GM12878 (cell line): ENCODE data around the gene FLRT1. TPM values are rescaled to one million over a fixed set of nuclear protein-coding genes. Genes with fewer than 3 reads are reported as not detected.

Source experiments
- ATAC-seq: fragments of 200-7000 bp; cut with Tn5 transposase; 3 replicates; pipeline ENCODE4 v1.9.1; 2020; ENCODE audit warnings: mild to moderate bottlenecking, moderate library complexity
- BruUV-seq: library from RNA; stranded (reverse); fragments of 400-500 nt; replicated peaks from 2 replicates; lab custom pipeline; 2021; lab: Mats Ljungman, UMichigan
- CTCF ChIA-PET: fragments of 300-600 bp; sonication (Branson Sonifier 250); formaldehyde crosslinking; extraction: SDS; loops from one replicate; lab custom pipeline; 2021; ENCODE audit warnings: inconsistent platforms; lab: Yijun Ruan, JAX
- POLR2A ChIA-PET: fragments of 350-600 bp; formaldehyde crosslinking; extraction: SDS; loops from one replicate; lab custom pipeline; 2021; ENCODE audit warnings: inconsistent platforms; lab: Charles Lee
- RAD21 ChIA-PET: fragments of 300-600 bp; sonication (Branson Sonifier 250); formaldehyde crosslinking; loops from one replicate; lab custom pipeline; 2023; ENCODE audit warnings: antibody characterized with exemption; ENCODE audit not compliant: unreplicated experiment; lab: Charles Lee
- SMC1A ChIA-PET: fragments of 300-600 bp; sonication (Branson Sonifier 250); formaldehyde crosslinking; loops from one replicate; lab custom pipeline; 2023; ENCODE audit not compliant: unreplicated experiment, uncharacterized antibody; lab: Charles Lee
- DNase-seq: peaks from one replicate; pipeline ENCODE4 v3.0.0-alpha.2; 2011; ENCODE audit warnings: low read depth, low spot score
- FAIRE-seq: peaks from 3 replicates; lab custom pipeline; 2011; peaks lifted over from hg19 to GRCh38; lab: Jason Lieb, UNC
- H2AFZ ChIP-seq: 2 replicates; pipeline ENCODE4 v1.6.0; 2011; ENCODE audit warnings: low read depth, low read length, control low read depth; ENCODE audit not compliant: control insufficient read depth
- H3K27ac ChIP-seq: 2 replicates; pipeline ENCODE4 v1.5.1; 2011; ENCODE audit warnings: control low read depth; ENCODE audit not compliant: control insufficient read depth, insufficient read depth
- H3K27me3 ChIP-seq, 2 experiments: replicated peaks in 1 of 2; 2 replicates each; pipeline versions ENCODE4 v1.6.0 to v1.6.1; 2011; ENCODE audit warnings: low read length in 1 of 2; ENCODE audit not compliant: control insufficient read depth in 2 of 2, insufficient read depth in 2 of 2
- H3K36me3 ChIP-seq, 2 experiments: 2 replicates each; pipeline ENCODE4 v1.5.1; 2011; ENCODE audit warnings: low read length in 1 of 2; ENCODE audit not compliant: control insufficient read depth in 2 of 2, insufficient read depth in 2 of 2
- H3K4me1 ChIP-seq: 2 replicates; pipeline ENCODE4 v1.6.1; 2011; ENCODE audit warnings: mild to moderate bottlenecking, low read length, moderate library complexity, mixed read lengths; ENCODE audit not compliant: control insufficient read depth, insufficient read depth
- H3K4me2 ChIP-seq: 2 replicates; pipeline ENCODE4 v1.6.0; 2011; ENCODE audit warnings: control low read depth; ENCODE audit not compliant: control insufficient read depth, insufficient read depth
- H3K4me3 ChIP-seq: fragments of 200-600 bp; sonication (generic); 2 replicates; pipeline ENCODE4 v1.5.1; 2016
- H3K79me2 ChIP-seq: 2 replicates; pipeline ENCODE4 v1.6.0; 2011; ENCODE audit warnings: low read length; ENCODE audit not compliant: control insufficient read depth, insufficient read depth
- H3K9ac ChIP-seq: 2 replicates; pipeline ENCODE4 v1.8.0; 2011; ENCODE audit warnings: low read length, control low read depth, mixed read lengths; ENCODE audit not compliant: control insufficient read depth, insufficient read depth
- H3K9me3 ChIP-seq: replicated peaks from 3 replicates; pipeline ENCODE4 v1.5.1; 2011; ENCODE audit warnings: mild to moderate bottlenecking, low read length; ENCODE audit not compliant: control insufficient read depth, insufficient read depth
- H4K20me1 ChIP-seq: 2 replicates; pipeline ENCODE4 v1.6.0; 2011; ENCODE audit not compliant: control insufficient read depth, insufficient read depth
- IRF5 ChIP-seq: fragments of 450-650 bp; IDR thresholded peaks from 2 replicates; pipeline ENCODE4 v1.6.1; 2017; ENCODE audit warnings: borderline replicate concordance
- MLLT1 ChIP-seq: fragments of 450-650 bp; IDR thresholded peaks from 2 replicates; pipeline ENCODE4 v1.6.1; 2016; ENCODE audit warnings: mild to moderate bottlenecking
- NR2F1 ChIP-seq: fragments of 450-650 bp; conservative IDR thresholded peaks from 2 replicates; pipeline ENCODE4 v1.6.1; 2017; ENCODE audit warnings: mild to moderate bottlenecking
- PAX8 ChIP-seq: fragments of 450-650 bp; IDR thresholded peaks from 2 replicates; pipeline ENCODE4 v1.6.1; 2017; ENCODE audit warnings: mild to moderate bottlenecking, moderate library complexity
- REST ChIP-seq: IDR thresholded peaks from 2 replicates; pipeline ENCODE4 v1.6.1; 2012; ENCODE audit warnings: mild to moderate bottlenecking, low read depth, low read length
- TBL1XR1 ChIP-seq: IDR thresholded peaks from 2 replicates; pipeline ENCODE4 v1.6.1; 2012; ENCODE audit warnings: low read depth, low read length, improper control_type of control experiment
- WGBS: methylation state at CpG from one replicate; pipeline ENCODE4 v1.1.6; 2016; ENCODE audit warnings: low lambda C conversion rate; ENCODE audit not compliant: insufficient replicate concordance, insufficient coverage; ENCODE audit errors: missing lambda C conversion rate; 5-methylcytosine and 5-hydroxymethylcytosine counted together
- in situ Hi-C: fragments of 300-500 bp; cut with MboI; formaldehyde crosslinking; loops from 9 replicates; pipeline ENCODE4 v1.14.3; 2018; ENCODE audit warnings: mixed read lengths
- intact Hi-C: fragments of 100-400 bp; cut with micrococcal nuclease; formaldehyde crosslinking; loops from one replicate; pipeline ENCODE4 v1.14.2; 2022; ENCODE audit not compliant: unreplicated experiment
- polyA plus RNA-seq, 11 experiments: library from polyadenylated mRNA; depleted of rRNA in 4 of 11; unstranded in 6 of 11; stranded (reverse) in 5 of 11; fragments of >200 nt; fragmentation: Nextera tagmentation in 4 of 11; fragmentation: Illumina TruSeq in 1 of 11; extraction: Ambion mirVana in 4 of 11; extraction: Trizol in 1 of 11; gene quantifications; 1 replicate in 1 of 11; 2 replicates in 10 of 11; pipeline versions ENCODE4 v1.2.1 to v1.2.3, GENCODE V29; 2011 to 2016; ENCODE audit warnings: inconsistent platforms in 2 of 11, missing spikeins in 2 of 11, low read depth in 1 of 11
- total RNA-seq, 4 experiments: library from RNA; depleted of rRNA in 3 of 4; stranded (reverse); fragments of >200 nt in 3 of 4; fragmentation: Illumina TruSeq in 1 of 4; extraction: Trizol in 1 of 4; gene quantifications; 2 replicates each; pipeline versions ENCODE4 v1.2.1 to v1.2.3, GENCODE V29; 2013 to 2021

Gene FLRT1
- total and polyA plus RNA-seq, 10 of the 15 experiments (the other 5 are each of a cell fraction or from before 2014, with no cell fraction given) = 0.10 to 0.12 TPM; not detected in 8

DNA sequence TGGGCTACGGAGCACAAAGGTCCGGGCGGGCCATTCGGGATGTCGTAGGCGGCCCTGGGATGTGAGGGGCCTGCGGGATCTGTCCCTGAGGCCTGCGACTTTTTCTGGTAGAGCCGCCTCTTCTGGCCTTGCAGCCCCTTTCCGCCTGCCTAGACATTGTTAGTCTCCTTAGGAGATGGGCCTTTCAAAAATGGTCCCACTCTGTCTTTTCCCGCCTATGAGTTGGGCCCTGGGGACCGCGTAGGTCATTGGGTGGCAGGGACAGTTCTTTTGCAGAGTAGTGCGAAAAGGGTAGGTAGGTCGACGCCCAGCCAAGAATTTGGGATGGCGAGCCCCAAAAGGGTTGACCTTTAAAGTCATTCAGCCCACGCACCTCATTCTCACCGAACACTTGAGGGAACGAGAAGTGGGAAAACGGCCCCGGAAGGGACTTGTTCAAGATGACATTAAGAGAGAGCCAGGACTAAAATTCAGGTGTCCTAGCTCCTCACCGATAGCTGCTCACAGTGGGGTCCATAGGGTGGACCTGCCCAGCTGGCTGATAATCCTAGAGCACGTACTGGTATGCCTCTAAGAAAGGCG is 48.7 kb upstream of the FLRT1 start:
- no peak for ATAC-seq
- peak overlapping the region; percentile 68 for H3K27ac ChIP-seq
- TF ChIP-seq TBL1XR1 (no peak), NR2F1 (0 out of 2 replicates have a peak, but pooled peaks have one; percentile 1), MLLT1 (peak; percentile 54), PAX8 (no peak)
- peak overlapping the region; percentile 80 for H3K9ac ChIP-seq
- peaks cover 36% of the 10 kb centered on the region for H3K79me2 ChIP-seq
- H3K4me1 ChIP-seq = peaks cover 18% of the 10 kb centered on the region
- no peaks in the 10 kb centered on the region for H3K27me3 ChIP-seq
- in situ Hi-C loops (no loop called here), intact Hi-C loops (no loop called here)
- DNase-seq = no peak
- peaks cover 5% of the 10 kb centered on the region; the same call in 1 of the 2 replicates for H4K20me1 ChIP-seq
- peak overlapping the region; percentile 93 for H3K4me2 ChIP-seq
- no peak overlapping the region; the same call in 1 of the 2 replicates for H2AFZ ChIP-seq
- TSS peak; percentile 83 for BruUV-seq
- CTCF ChIA-PET = interaction anchor here (0.8 kb wide), 1 partner anchor 220 kb away, joined by 3 read pairs; no protein-coding TSS in a partner anchor
- POLR2A ChIA-PET = no interaction called here
- SMC1A ChIA-PET = no interaction called here
- whole genome bisulfite sequencing = 46% methylated on average over 25 of the region's 25 CpGs
- peaks cover 9 to 17% of the 10 kb centered on the region in 2 experiments; a peak in 3 of 4 replicates for H3K36me3 ChIP-seq
- RAD21 ChIA-PET = no interaction called here
- H3K4me3 ChIP-seq = peak overlapping the region; percentile 88
- FAIRE-seq = no peak
- no peaks in the 10 kb centered on the region for H3K9me3 ChIP-seq

- DNase-seq (no peak), ATAC-seq (no peak), FAIRE-seq (no peak)
- peaks cover 15% of the 10 kb centered on the region for H3K4me1 ChIP-seq
- peaks cover 5% of the 10 kb centered on the region; the same call in 1 of the 2 replicates for H4K20me1 ChIP-seq
- BruUV-seq = no TSS peak
- CTCF ChIA-PET = interaction anchor here (1.1 kb wide), 1 partner anchor 11 kb away, joined by 5 read pairs; no protein-coding TSS in a partner anchor
- no peak overlapping the region for H3K27ac ChIP-seq
- whole genome bisulfite sequencing = 93% methylated on average over 10 of the region's 10 CpGs
- SMC1A ChIA-PET = no interaction called here
- no peak for TF ChIP-seq IRF5
- TF ChIP-seq REST = peak; percentile 34; the same call in 1 of the 2 replicates
- H3K4me3 ChIP-seq = no peak overlapping the region
- no peak overlapping the region for H3K9ac ChIP-seq
- intact Hi-C loops (no loop called here), in situ Hi-C loops (no loop called here)
- H3K79me2 ChIP-seq = peaks cover 23% of the 10 kb centered on the region
- H3K27me3 ChIP-seq = no peaks in the 10 kb centered on the region
- peaks cover 15 to 19% of the 10 kb centered on the region in 2 experiments; a peak in 3 of 4 replicates for H3K36me3 ChIP-seq
- RAD21 ChIA-PET = no interaction called here
- H3K4me2 ChIP-seq = no peak overlapping the region
- no peak overlapping the region for H2AFZ ChIP-seq
- POLR2A ChIA-PET = no interaction called here
- no peaks in the 10 kb centered on the region for H3K9me3 ChIP-seq
These were observed 44.2 kb upstream of the FLRT1 start for GRCh38 chr11:63991558-63991957.
